K562 (cell line): ENCODE results near the gene YAF2. TPM values are rescaled to one million over a fixed set of nuclear protein-coding genes. Genes with fewer than 3 reads are reported as not detected.
A peak's percentile ranks its signal among the peaks of the same experiment; 100 is the strongest.

Experiments
- ARHGAP35 ChIP-seq: fragments of 450-650 bp; IDR thresholded peaks from 2 replicates; pipeline ENCODE4 v1.6.1; 2018; ENCODE audit not compliant: partially characterized antibody
- CEBPB ChIP-seq: fragments of 450-650 bp; IDR thresholded peaks from 2 replicates; pipeline ENCODE4 v1.6.1; 2016; ENCODE audit warnings: missing genetic modification characterization, missing compliant biosample characterization
- CREB3 ChIP-seq: fragments of 450-650 bp; conservative IDR thresholded peaks from 2 replicates; pipeline ENCODE4 v1.6.1; 2016; ENCODE audit warnings: missing genetic modification characterization, low read depth, mild to moderate bottlenecking, missing compliant biosample characterization, moderate library complexity
- CUX1 ChIP-seq: fragments of 200-800 bp; sonication (Bioruptor generic); IDR thresholded peaks from 2 replicates; pipeline ENCODE4 v1.6.1; 2016; ENCODE audit warnings: missing genetic modification characterization, missing compliant biosample characterization
- CXXC5 ChIP-seq: fragments of 250-450 bp; sonication (Bioruptor Pico); IDR thresholded peaks from 2 replicates; pipeline ENCODE4 v1.8.0; 2022; ENCODE audit warnings: inconsistent platforms, mild to moderate bottlenecking, moderate library complexity
- DIDO1 ChIP-seq: fragments of 450-650 bp; IDR thresholded peaks from 2 replicates; pipeline ENCODE4 v1.6.1; 2016; ENCODE audit warnings: low read depth, missing biosample characterization, missing genetic modification characterization
- FOSL1 ChIP-seq: fragments of 200-800 bp; sonication (Bioruptor generic); conservative IDR thresholded peaks from 2 replicates; pipeline ENCODE4 v1.6.1; 2016; ENCODE audit warnings: missing genetic modification characterization, missing compliant biosample characterization
- IRF2 ChIP-seq: sonication (generic); formaldehyde crosslinking; IDR thresholded peaks from 2 replicates; pipeline ENCODE4 v1.8.1; 2022; ENCODE audit warnings: mild to moderate bottlenecking, missing genetic modification reagents
- KLF16 ChIP-seq: IDR thresholded peaks from 2 replicates; pipeline ENCODE4 v1.6.1; 2016; ENCODE audit warnings: antibody characterized with exemption
- MCM7 ChIP-seq, 2 experiments: fragments of 450-650 bp; IDR thresholded peaks; 2 replicates each; pipeline ENCODE4 v1.6.1; 2016 to 2018
- NFRKB ChIP-seq: fragments of 450-650 bp; IDR thresholded peaks from 2 replicates; pipeline ENCODE4 v1.6.1; 2016; ENCODE audit warnings: low read depth
- NR1H2 ChIP-seq: sonication (generic); formaldehyde crosslinking; IDR thresholded peaks from 2 replicates; pipeline ENCODE4 v1.4.0; 2020; ENCODE audit warnings: mild to moderate bottlenecking, missing genetic modification reagents
- POLR2B ChIP-seq: fragments of 450-650 bp; IDR thresholded peaks from 2 replicates; pipeline ENCODE4 v1.6.1; 2018; ENCODE audit warnings: low read depth; ENCODE audit not compliant: partially characterized antibody
- RAD21 ChIP-seq, 2 experiments: fragments of 250-450 bp in 1 of 2; fragments of 450-650 bp in 1 of 2; sonication (Bioruptor Pico) in 1 of 2; formaldehyde crosslinking in 1 of 2; IDR thresholded peaks in 1 of 2; conservative IDR thresholded peaks in 1 of 2; 2 replicates each; pipeline versions ENCODE4 v1.4.0 to v1.8.0; 2020 to 2022; ENCODE audit warnings: mild to moderate bottlenecking in 2 of 2, moderate library complexity in 1 of 2
- SMARCE1 ChIP-seq: fragments of 450-650 bp; IDR thresholded peaks from 2 replicates; pipeline ENCODE4 v1.7.1; 2016; ENCODE audit warnings: mild to moderate bottlenecking
- TAL1 ChIP-seq: fragments of 450-650 bp; IDR thresholded peaks from 2 replicates; pipeline ENCODE4 v1.6.1; 2016; ENCODE audit warnings: mild to moderate bottlenecking
- ZNF3 ChIP-seq: fragments of 250-450 bp; sonication (Bioruptor Pico); IDR thresholded peaks from 2 replicates; pipeline ENCODE4 v1.5.0; 2021; ENCODE audit warnings: mild to moderate bottlenecking, moderate library complexity
- ZNF584 ChIP-seq: fragments of 200-800 bp; sonication (Bioruptor generic); IDR thresholded peaks from 2 replicates; pipeline ENCODE4 v1.6.1; 2016; ENCODE audit warnings: low read depth, mild to moderate bottlenecking, missing genetic modification characterization, missing compliant biosample characterization
- ZZZ3 ChIP-seq: fragments of 450-650 bp; IDR thresholded peaks from 2 replicates; pipeline ENCODE4 v1.6.1; 2016; ENCODE audit warnings: antibody characterized with exemption, mild to moderate bottlenecking, moderate library complexity
- polyA plus RNA-seq, 8 experiments: library from polyadenylated mRNA; depleted of rRNA in 4 of 8; stranded (reverse) in 5 of 8; unstranded in 3 of 8; fragments of >200 nt; fragmentation: Nextera tagmentation in 2 of 8; fragmentation: Illumina TruSeq in 1 of 8; extraction: Ambion mirVana in 2 of 8; extraction: Trizol in 1 of 8; gene quantifications; 2 replicates each; pipeline versions ENCODE4 v1.2.1 to v1.2.3, GENCODE V29; 2011 to 2014; ENCODE audit warnings: inconsistent platforms in 1 of 8, missing spikeins in 1 of 8
- total RNA-seq, 7 experiments: library from RNA; depleted of rRNA in 6 of 7; stranded (reverse); fragments of >200 nt in 6 of 7; fragmentation: Illumina TruSeq in 2 of 7; extraction: Trizol in 2 of 7; gene quantifications; 2 replicates each; pipeline versions ENCODE4 v1.2.1 to v1.2.3, GENCODE V29; 2011 to 2021; ENCODE audit warnings: low replicate concordance in 1 of 7
- TF ChIP-seq, protein P1 (sequence below): fragments of 450-650 bp; IDR thresholded peaks from 2 replicates; pipeline ENCODE4 v1.6.1; 2016

YAF2 gene
- total and polyA plus RNA-seq, 9 of the 15 experiments (the other 6 are each of a cell fraction or from before 2014, with no cell fraction given), result 10.6 to 26.4 (median 21.3) TPM

DNA sequence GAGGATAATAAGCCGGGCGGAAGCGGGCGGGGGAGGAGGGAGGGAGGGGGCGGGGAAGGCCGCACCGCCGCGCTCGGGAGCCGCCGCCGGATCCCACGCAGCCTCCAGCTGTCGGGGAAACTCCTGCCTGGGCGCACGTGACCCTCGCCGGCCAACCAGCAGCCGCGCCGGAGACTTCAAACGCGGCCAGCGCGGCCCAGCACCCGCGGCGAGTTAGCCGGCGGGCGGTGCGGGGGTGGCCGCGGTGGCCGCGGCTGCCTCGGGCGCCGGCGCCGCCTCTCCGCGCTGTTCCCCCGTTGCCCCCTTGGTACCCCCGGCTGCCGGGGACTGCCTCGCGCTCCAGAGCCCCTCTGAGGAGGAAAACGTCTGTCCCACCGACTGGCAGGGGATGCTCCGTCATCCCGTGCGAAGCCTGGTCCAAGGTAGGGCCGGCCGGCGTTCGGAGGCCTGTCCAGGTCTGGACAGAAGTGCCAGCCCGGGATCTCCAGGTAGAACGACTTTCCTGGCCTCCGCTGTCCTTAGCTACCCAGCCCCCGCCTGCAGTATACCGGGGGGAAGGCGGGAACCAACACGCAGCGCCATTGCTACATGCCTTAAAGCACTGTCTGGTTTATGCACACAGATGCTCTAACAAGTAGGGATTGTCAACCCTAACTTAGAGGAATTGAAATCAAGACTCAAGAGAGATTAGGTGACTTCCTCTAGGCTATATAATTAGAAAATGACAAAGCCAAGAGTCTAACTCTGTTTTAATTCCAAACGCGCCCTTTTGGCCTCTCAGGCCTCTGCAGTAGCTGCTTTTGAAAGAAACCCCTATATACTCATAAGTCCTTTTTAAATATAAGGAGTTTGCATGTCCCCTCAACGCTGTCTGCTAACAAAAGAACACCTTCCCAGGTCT is at the start of gene YAF2 (continued):
- TF ChIP-seq CREB3 (tag) (no peak), NFRKB (peak; percentile 58), SMARCE1 (0 out of 2 replicates have a peak, but pooled peaks have one; percentile 17), CUX1 (CRISPR knock-in tag) (no peak), DIDO1 (no peak), MCM7 (IDR thresholded peaks at IDR 0.05) (no peak), IRF2 (CRISPR knock-in tag) (no peak), ZNF3 (CRISPR knock-in tag) (no peak), FOSL1 (tag) (no peak), ARHGAP35 (no peak), KLF16 (no peak), CXXC5 (peak; percentile 82), ZNF584 (CRISPR knock-in tag) (no peak), POLR2B (no peak), RAD21 (CRISPR knock-in tag; conservative IDR thresholded peaks at IDR 0.05 in 1 of 2, IDR thresholded peaks at IDR 0.05 in 1 of 2) (no peak), ZZZ3 (no peak), TAL1 (no peak), CEBPB (tag) (no peak), NR1H2 (CRISPR knock-in tag) (no peak)
- TF ChIP-seq, protein P1, sequence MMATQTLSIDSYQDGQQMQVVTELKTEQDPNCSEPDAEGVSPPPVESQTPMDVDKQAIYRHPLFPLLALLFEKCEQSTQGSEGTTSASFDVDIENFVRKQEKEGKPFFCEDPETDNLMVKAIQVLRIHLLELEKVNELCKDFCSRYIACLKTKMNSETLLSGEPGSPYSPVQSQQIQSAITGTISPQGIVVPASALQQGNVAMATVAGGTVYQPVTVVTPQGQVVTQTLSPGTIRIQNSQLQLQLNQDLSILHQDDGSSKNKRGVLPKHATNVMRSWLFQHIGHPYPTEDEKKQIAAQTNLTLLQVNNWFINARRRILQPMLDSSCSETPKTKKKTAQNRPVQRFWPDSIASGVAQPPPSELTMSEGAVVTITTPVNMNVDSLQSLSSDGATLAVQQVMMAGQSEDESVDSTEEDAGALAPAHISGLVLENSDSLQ, result no peak
